ENCODE measurements around the gene ARID3B.
"Not testable (repeated sequence)": the region's sequence is repeated elsewhere in the genome, so short reads cannot be mapped to it uniquely, and the experiment has no call there.

ARID3B gene, protein sequence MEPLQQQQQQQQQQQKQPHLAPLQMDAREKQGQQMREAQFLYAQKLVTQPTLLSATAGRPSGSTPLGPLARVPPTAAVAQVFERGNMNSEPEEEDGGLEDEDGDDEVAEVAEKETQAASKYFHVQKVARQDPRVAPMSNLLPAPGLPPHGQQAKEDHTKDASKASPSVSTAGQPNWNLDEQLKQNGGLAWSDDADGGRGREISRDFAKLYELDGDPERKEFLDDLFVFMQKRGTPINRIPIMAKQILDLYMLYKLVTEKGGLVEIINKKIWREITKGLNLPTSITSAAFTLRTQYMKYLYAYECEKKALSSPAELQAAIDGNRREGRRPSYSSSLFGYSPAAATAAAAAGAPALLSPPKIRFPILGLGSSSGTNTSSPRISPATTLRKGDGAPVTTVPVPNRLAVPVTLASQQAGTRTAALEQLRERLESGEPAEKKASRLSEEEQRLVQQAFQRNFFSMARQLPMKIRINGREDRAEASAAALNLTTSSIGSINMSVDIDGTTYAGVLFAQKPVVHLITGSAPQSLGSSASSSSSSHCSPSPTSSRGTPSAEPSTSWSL

DNA sequence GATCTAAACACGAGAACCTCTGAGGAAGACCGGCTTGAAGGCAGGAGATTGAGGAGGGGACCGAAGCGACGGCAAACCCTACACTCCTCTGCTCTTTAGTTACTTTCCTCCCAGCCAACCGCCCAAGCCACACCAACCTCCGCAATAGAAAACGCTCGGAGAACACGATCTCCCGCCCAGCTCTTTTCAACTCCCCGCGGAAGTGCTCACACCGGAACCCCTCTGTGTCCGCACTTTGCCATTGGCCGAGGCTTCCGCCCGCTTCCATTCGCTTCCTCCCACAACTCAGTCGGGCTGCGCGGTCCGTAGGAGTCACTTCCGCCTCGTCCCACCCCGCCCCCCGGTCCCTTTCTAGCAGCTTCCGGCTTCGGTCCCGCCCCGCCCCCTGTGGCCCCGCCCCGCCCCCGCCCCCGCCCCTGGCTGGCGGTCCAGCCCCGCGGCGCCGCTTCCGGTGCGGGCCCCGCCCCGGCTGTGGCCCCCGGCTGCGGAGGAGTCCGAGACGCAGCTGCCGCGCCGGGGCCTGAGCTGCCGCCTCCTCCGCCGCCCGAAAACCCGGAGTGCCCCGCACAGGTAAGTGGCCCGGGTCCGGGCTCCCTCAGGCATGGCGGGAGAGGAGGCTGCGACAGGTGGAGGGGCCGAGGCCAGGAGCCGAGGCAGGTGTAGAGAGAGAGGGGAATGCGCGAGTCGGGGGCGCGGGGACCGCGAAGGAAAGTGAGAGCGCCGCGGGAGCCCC is at the start of gene ARID3B:
Gene ARID3B, plus strand, starts transcription at position 460 of the 733 bp plus-strand sequence. CDS start 2,717 bp downstream, outside the sequence.
- no peak for TF ChIP-seq ZNF274 (IDR thresholded peaks at IDR 0.05; ENCODE audit: low read depth, low read length)
- peak within 1 kb of the TSS; percentile 94 for H3K4me3 ChIP-seq (ENCODE audit: low read length)

DNA sequence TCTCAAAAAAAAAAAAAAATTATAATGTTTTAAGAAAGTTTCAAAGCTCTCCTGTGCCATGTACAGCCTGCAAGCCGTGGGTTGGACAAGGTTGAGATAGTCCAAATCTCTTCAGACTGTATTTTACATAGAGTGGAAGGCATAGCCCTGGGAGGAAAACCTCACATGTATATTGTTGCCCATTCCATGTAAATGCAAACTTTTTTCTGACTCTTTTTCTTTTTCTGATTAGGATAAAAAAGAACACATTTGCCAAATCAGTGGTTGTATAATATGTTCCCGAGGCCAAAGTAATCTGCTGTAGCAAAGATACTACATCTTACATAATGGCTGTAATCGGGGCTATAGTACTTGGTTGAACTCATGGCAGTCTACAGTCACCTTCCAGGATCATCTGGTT is 44.4 kb upstream of the ARID3B start:
- H3K4me3 ChIP-seq (ENCODE audit: low read length), result no peak overlapping the region
- TF ChIP-seq ZNF274 (IDR thresholded peaks at IDR 0.05; ENCODE audit: low read depth, low read length), result no peak

DNA sequence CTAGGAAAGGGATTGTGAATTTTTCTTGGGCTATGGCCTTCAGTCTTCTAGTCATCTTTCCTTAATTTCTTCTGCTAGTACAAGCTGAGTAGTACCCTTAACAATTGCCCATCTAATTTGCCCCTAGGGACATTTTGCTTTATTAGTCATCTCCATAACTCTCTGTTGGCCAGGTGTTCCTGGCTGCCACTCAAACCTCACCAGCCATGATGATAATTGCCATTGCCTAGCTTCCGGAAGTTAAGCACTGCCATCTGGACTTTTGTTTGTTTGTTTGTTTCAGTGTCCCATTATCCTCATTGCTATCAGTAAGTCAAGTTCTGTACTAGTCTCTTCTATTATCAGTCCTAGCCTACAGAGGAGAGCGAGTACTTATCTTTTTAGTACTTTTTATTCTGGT is 43.4 kb upstream of the ARID3B start:
- no peak for TF ChIP-seq ZNF274 (IDR thresholded peaks at IDR 0.05; ENCODE audit: low read depth, low read length)
- H3K4me3 ChIP-seq (ENCODE audit: low read length), result no peak overlapping the region

DNA sequence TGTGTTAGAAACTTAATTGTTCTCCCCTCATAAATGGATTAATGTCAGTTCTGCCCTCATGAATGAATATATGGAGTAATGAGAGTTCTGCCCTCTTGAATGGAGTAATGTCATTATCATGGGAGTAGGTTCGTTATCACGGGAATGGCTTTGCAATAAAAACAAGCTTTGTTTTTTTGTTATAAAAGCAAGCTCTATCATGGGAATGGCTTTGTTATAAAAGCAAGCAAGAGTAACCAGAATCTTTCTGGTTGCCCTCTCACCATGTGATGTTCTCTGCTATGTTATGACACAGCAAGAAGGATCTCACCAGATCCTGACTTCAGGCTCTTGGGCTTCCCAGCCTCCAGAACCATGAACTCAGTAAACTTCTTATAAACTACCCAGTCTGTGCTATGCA is 41.7 kb upstream of the ARID3B start:
- no peak for TF ChIP-seq ZNF274 (IDR thresholded peaks at IDR 0.05; ENCODE audit: low read depth, low read length)
- H3K4me3 ChIP-seq (ENCODE audit: low read length), result no peak overlapping the region

DNA sequence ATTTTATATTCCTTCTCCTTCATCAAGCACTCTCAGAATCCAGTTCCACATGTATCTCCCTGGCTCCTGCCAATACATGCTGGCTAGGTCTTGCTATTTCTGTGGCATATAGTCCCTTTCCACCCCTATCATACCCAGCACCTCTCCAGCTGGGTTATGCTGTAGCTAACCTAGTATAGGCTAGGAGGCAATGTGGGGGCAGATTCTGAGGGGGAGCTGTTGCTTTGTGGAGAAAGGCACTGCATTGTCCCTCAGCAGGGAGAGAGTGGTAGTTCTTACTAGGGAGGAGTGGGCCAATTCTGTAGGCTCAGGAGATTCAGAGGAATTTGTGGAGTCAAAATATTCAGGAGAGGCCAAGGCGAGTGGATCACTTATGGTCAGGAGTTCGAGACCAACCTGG is 40.6 kb upstream of the ARID3B start:
- no peak for TF ChIP-seq ZNF274 (IDR thresholded peaks at IDR 0.05; ENCODE audit: low read depth, low read length)
- no peak overlapping the region for H3K4me3 ChIP-seq (ENCODE audit: low read length)

DNA sequence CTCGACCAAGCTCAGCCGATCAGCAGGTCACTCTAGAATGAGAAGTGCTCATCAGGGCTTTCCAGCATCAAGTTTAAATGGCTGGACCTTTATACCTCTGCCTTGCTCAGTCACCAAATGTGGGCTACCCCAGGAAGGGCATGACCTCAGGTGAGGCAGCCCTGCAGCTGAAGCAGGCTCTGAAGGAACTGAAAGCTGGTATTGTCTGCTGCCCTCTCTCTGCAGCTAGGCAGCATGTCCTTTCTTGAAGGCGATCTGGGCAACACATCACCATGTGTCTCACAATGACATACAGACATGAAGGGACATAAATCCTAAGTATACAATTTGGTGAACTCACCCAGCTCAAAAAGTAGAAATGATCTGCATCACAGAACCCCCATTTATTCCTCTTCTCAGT is 38.7 kb upstream of the ARID3B start:
- TF ChIP-seq ZNF274 (IDR thresholded peaks at IDR 0.05; ENCODE audit: low read depth, low read length), result no peak
- H3K4me3 ChIP-seq (ENCODE audit: low read length), result no peak overlapping the region

DNA sequence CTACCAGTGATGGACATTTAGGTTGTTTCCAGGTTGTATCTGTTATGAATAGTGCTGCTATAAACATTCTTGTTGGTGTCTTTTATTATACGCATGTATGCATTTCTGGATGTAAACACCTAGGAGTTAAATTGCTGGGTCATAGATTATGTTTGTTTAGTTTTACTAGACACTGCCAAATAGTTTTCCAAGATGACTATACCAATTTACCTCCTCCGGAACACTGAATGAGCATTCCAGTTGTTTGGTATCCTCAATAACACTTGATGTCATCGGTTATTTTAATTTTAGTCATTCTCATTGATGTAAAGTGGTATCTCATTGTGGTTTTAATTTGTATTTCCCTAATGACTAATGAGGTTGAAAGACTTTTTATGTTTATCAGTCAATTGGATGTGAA is 36.6 kb upstream of the ARID3B start:
- H3K4me3 ChIP-seq (ENCODE audit: low read length), result no peak overlapping the region
- no peak for TF ChIP-seq ZNF274 (IDR thresholded peaks at IDR 0.05; ENCODE audit: low read depth, low read length)

DNA sequence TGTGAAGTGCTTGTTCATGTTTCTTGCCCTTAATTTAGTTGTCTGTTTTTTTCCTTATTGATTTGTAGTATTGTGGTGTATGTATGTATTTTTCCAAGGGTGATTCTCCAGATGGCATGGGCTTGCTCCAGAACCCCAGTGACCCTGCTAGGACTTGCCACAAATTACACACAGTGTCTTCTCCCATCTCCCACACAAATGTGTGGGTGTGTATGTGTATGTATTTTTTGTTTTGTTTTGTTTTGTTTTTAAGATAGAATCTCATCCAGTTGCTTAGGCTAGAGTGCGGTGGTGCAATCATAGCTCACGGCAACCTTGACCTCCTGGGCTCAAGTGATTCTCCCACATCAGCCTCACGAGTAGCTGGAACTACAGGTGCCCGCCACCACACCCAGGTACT is 36.2 kb upstream of the ARID3B start:
- no peak for TF ChIP-seq ZNF274 (IDR thresholded peaks at IDR 0.05; ENCODE audit: low read depth, low read length)
- H3K4me3 ChIP-seq (ENCODE audit: low read length), result no peak overlapping the region

DNA sequence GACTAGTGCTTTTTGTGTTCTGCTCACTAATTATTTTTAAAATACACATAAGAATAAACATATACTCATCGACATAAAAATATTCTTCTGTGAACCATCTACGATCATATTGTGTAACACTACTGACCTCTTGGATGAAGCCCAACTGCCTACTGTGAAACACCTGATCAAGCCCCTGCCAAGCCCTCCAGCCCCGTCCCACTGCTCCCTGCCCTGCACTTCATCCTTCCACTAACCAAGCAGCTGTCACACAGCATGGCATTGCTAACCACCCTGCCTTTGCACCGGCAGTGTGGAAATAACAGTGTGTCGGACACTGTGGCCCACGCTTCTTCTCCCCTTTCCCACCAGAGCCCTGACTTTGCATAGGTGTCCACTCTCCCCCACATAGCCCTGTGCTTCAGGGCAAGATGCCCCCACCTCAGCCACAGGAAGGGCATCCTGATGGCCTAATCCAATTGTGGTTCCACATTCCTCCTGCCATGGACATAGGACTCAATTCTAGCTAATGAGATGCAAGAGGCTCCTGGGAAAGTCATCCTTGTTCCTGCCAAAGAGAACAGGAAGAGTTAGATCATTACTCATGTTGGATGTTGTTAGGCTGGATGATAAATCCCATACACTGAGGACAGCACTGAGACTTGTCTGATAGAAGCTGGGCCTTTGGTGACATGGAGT is 35.0 kb upstream of the ARID3B start:
- H3K4me3 ChIP-seq (ENCODE audit: low read length), result no peak overlapping the region
- TF ChIP-seq ZNF274 (IDR thresholded peaks at IDR 0.05; ENCODE audit: low read depth, low read length), result no peak

DNA sequence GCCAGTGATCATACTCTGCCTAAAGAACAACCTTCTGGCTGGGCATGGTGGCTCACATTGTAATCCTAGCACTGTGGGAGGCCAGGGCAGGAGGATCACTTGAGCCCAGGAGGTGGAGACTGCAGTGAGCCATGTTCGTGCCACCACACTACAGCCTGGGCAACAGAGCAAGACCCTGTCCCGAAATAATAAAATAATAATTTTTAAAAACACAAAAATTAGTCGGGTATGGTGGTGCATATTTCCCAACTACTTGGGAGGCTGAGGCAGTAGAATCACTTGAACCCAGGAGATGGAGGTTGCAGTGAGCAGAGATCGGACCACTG is 34.5 kb upstream of the ARID3B start:
- no peak for TF ChIP-seq ZNF274 (IDR thresholded peaks at IDR 0.05; ENCODE audit: low read depth, low read length)
- no peak overlapping the region for H3K4me3 ChIP-seq (ENCODE audit: low read length)

DNA sequence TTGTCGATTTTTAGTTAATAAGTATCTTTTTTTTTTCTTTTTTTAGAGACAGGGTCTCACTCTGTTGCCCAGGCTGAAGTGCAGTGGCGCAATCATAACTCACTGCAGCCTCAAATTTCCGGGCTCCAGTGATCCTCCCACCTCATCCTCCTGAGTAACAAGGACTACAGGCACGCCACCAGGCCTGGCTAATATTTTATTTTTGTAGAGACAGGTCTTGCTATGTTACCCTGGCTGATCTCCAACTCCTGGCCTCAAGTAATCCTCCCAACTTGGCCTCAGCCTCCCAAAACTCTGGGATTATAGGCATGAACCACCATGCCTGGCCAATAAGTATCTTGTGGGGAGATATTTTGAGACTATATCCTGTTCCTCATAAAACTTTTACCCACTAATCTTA is 29.4 kb upstream of the ARID3B start:
- H3K4me3 ChIP-seq (ENCODE audit: low read length), result peak overlapping the region; percentile 28; the same call in 1 of the 2 replicates
- TF ChIP-seq ZNF274 (IDR thresholded peaks at IDR 0.05; ENCODE audit: low read depth, low read length), result no peak

DNA sequence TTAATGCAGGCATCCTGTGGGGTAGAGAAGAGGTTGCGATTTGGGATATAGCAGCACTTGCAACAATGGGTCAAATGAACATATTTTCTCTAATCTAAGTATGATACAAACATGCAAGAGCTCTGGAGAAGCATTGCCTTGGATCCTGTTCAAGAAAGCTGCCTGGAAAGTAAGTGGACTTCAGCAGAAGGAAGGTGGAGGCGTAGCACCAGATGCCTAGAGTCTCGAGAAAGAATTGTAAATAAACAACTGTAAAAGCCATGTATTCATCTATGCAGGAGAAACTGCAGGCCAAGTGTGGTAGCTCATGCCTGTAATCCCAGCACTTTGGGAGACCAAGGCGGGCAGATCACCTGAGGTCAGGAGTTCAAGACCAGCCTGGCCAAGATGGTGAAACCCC is 27.0 kb upstream of the ARID3B start:
- H3K4me3 ChIP-seq (ENCODE audit: low read length), result not testable (repeated sequence)

DNA sequence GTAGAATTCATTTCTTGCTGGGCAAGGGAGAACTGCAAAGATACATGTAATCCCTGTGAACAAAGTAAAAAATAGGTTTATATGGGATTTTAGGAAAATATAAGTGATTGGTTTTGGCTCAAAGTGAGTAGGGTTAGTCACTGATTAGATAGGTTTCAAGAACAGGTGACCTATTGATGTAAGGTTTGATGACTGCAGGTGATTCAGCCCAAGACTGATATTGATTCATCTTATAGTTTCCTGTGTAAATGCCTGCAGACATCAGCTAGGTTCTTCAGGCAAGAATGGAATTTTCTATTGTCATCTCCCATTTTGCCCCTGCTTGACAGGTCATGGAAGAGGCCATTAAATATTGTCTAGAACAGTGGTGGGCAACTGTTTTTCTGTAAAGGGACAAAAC is 23.9 kb upstream of the ARID3B start:
- H3K4me3 ChIP-seq (ENCODE audit: low read length), result no peak overlapping the region
- no peak for TF ChIP-seq ZNF274 (IDR thresholded peaks at IDR 0.05; ENCODE audit: low read depth, low read length)

DNA sequence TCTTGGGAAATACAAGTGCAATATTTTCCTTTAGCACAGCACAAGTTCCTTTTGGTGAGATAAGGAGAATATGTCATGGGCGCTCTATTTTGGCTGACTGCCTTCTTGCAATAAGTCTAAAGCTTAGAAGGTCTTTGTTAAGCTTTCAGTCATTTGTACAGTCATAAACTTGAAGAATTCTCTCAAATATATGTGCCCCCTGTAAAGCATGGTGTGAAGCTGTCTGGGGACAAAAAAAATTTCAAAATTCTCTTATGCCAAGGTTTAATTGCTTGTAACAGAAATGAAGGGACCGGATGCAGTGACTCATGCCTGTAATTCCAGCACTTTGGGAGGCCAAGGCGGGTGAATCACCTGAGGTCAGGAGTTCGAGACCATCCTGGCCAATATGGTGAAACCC is 21.7 kb upstream of the ARID3B start:
- TF ChIP-seq ZNF274 (IDR thresholded peaks at IDR 0.05; ENCODE audit: low read depth, low read length), result no peak
- H3K4me3 ChIP-seq (ENCODE audit: low read length), result no peak overlapping the region

DNA sequence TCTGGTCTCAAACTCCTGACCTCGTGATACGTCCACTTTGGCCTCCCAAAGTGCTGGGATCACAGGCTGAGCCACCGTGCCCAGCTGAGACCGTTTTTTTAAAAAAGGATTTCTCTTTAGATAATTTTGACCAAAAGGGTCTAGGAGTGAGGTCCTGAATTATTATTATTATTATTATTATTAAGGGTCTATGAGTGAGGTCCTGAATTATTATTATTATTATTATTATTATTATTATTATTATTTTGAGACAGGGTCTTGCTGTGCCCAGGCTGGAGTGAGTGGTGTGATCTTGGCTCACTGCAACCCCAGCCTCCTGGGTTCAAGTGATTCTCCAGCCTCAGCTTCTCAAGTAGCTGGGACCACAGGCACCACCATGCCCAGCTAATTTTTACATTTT is 20.6 kb upstream of the ARID3B start:
- TF ChIP-seq ZNF274 (IDR thresholded peaks at IDR 0.05; ENCODE audit: low read depth, low read length), result no peak
- no peak overlapping the region for H3K4me3 ChIP-seq (ENCODE audit: low read length)
